Colonic mucosa (tissue), 4 donors: ENCODE results near the gene TRIM71. TPM values are rescaled to one million over a fixed set of nuclear protein-coding genes. Genes with fewer than 3 reads are reported as not detected.
"Not testable (repeated sequence)": the region's sequence is repeated elsewhere in the genome, so short reads cannot be mapped to it uniquely, and the experiment has no call there.

ENCODE experiments used
- DNase-seq: peaks from one replicate; pipeline ENCODE4 v3.0.0-alpha.2; 2020
- H3K27ac ChIP-seq: fragments of 200-600 bp; one replicate; pipeline ENCODE4 v1.8.0; 2021
- H3K27me3 ChIP-seq: fragments of 200-600 bp; one replicate; pipeline ENCODE4 v1.8.0; 2021
- H3K36me3 ChIP-seq: fragments of 200-600 bp; one replicate; pipeline ENCODE4 v1.8.0; 2021
- H3K4me1 ChIP-seq: fragments of 200-600 bp; one replicate; pipeline ENCODE4 v1.8.0; 2021; ENCODE audit warnings: mild to moderate bottlenecking
- H3K4me3 ChIP-seq: fragments of 200-600 bp; one replicate; pipeline ENCODE4 v1.8.0; 2021
- H3K9ac ChIP-seq, 2 donors: one replicate each; pipeline ENCODE4 v1.7.0; 2013; ENCODE audit warnings: control low read depth in 2 of 2, low read depth in 2 of 2, low read length in 2 of 2
- H3K9me3 ChIP-seq: fragments of 200-600 bp; one replicate; pipeline ENCODE4 v1.8.0; 2021
- CTCF ChIP-seq: fragments of 200-600 bp; IDR thresholded peaks from one replicate; pipeline ENCODE4 v1.8.0; 2022; ENCODE audit warnings: antibody characterized with exemption, mild to moderate bottlenecking
- intact Hi-C: fragments of 100-400 bp; cut with DNase I; formaldehyde crosslinking; loops from one replicate; pipeline ENCODE4 v1.14.1; 2022
- total RNA-seq, 2 donors: library from RNA; stranded (reverse); fragmentation: NEBNext Ultra II Directional in 1 of 2; extraction: Animal tissue kit (Norgen Biotek cat#: 25700) in 1 of 2; gene quantifications; one replicate each; pipeline ENCODE4 v1.2.1, GENCODE V29; 2021
- donor health status: healthy.
- donor health status: DM: no; HTN: no; CAD: no.
- donor health status: DM: no; HTN: no; CAD: no.

Gene TRIM71
- total RNA-seq, 2 donors from 2014 or later, result 0.40 TPM; not detected in 1

GRCh38 chr3:32897001-32897601 lies 79.3 kb downstream of the TRIM71 start:
- Histone ChIP-seq H3K4me1 (no peaks in the 10 kb centered on the region), H3K9me3 (no peaks in the 10 kb centered on the region), H3K36me3 (no peaks in the 10 kb centered on the region), H3K4me3 (no peak overlapping the region), H3K9ac (no peak overlapping the region), H3K27ac (no peak overlapping the region), H3K27me3 (no peaks in the 10 kb centered on the region)
- no peak for TF ChIP-seq CTCF
- intact Hi-C loops, result no loop called here
- no peak for DNase-seq

- no peak overlapping the region for H3K9ac ChIP-seq
- intact Hi-C loops, result no loop called here
- no peaks in the 10 kb centered on the region for H3K9me3 ChIP-seq
- TF ChIP-seq CTCF, result no peak
- no peaks in the 10 kb centered on the region for H3K36me3 ChIP-seq
- H3K27me3 ChIP-seq, result no peaks in the 10 kb centered on the region
- H3K27ac ChIP-seq, result no peak overlapping the region
- DNase-seq, result no peak
- no peaks in the 10 kb centered on the region for H3K4me1 ChIP-seq
- H3K4me3 ChIP-seq, result no peak overlapping the region
Observed at GRCh38 chr3:32897981-32898623, 80.3 kb downstream of the TRIM71 start.

GRCh38 chr3:32899265-32899664 lies 81.5 kb downstream of the TRIM71 start:
- no peaks in the 10 kb centered on the region for H3K36me3 ChIP-seq
- no peaks in the 10 kb centered on the region for H3K9me3 ChIP-seq
- H3K4me1 ChIP-seq, result no peaks in the 10 kb centered on the region
- no peak overlapping the region for H3K27ac ChIP-seq
- intact Hi-C loops, result no loop called here
- no peak for TF ChIP-seq CTCF
- no peak overlapping the region for H3K9ac ChIP-seq
- H3K27me3 ChIP-seq, result no peaks in the 10 kb centered on the region
- no peak for DNase-seq
- no peak overlapping the region for H3K4me3 ChIP-seq

- Histone ChIP-seq H3K9ac (no peak overlapping the region), H3K27ac (no peak overlapping the region), H3K9me3 (no peaks in the 10 kb centered on the region), H3K4me1 (no peaks in the 10 kb centered on the region), H3K4me3 (no peak overlapping the region), H3K27me3 (no peaks in the 10 kb centered on the region), H3K36me3 (no peaks in the 10 kb centered on the region)
- intact Hi-C loops, result no loop called here
- TF ChIP-seq CTCF, result no peak
- DNase-seq, result no peak
Observed at GRCh38 chr3:32901005-32901932, 83.5 kb downstream of the TRIM71 start.

GRCh38 chr3:32902887-32903371 lies 85.1 kb downstream of the TRIM71 start:
- H3K9ac ChIP-seq, result not testable (repeated sequence)

More at GRCh38 chr3:32902887-32903371, 85.1 kb downstream of the TRIM71 start:
- peak; percentile 15 for TF ChIP-seq CTCF
- H3K9me3 ChIP-seq, H3K4me1 ChIP-seq, H3K27me3 ChIP-seq, H3K27ac ChIP-seq, H3K36me3 ChIP-seq, intact Hi-C loops: not testable (repeated sequence)
- H3K4me3 ChIP-seq, result peak overlapping the region; percentile 35
- peak; percentile 30 for DNase-seq
